H1 (cell line): Measurements from ENCODE around the gene S100P. TPM values are rescaled to one million over a fixed set of nuclear protein-coding genes. Genes with fewer than 3 reads are reported as not detected.

Experiments
- CTCF ChIA-PET: fragments of 300-600 bp; sonication (Branson Sonifier 250); formaldehyde crosslinking; loops from one replicate; lab custom pipeline; 2021; ENCODE audit not compliant: partially characterized antibody; lab: Charles Lee
- POLR2A ChIA-PET: fragments of 300-600 bp; sonication (Branson Sonifier 250); formaldehyde crosslinking; loops from one replicate; lab custom pipeline; 2021; ENCODE audit warnings: inconsistent platforms; ENCODE audit not compliant: partially characterized antibody; lab: Charles Lee
- DNase-seq, 2 experiments: peaks; one replicate each; pipeline versions ENCODE4 v3.0.0 to v3.0.0-alpha.2; 2010 to 2022; ENCODE audit warnings: low spot score in 2 of 2, low read depth in 1 of 2, mixed read lengths in 1 of 2
- FAIRE-seq: peaks from 2 replicates; lab custom pipeline; 2011; peaks lifted over from hg19 to GRCh38; lab: Jason Lieb, UNC
- H2AFZ ChIP-seq: 2 replicates; pipeline ENCODE4 v1.8.1; 2012; ENCODE audit warnings: low read length, inconsistent platforms
- H2AK5ac ChIP-seq: 2 replicates; pipeline ENCODE4 v1.6.1; 2013; ENCODE audit warnings: low read depth, low read length
- H2BK120ac ChIP-seq: replicated peaks from 2 replicates; pipeline ENCODE3; 2013; ENCODE audit warnings: low read depth, low read length, inconsistent platforms
- H2BK12ac ChIP-seq: 2 replicates; pipeline ENCODE4 v1.6.1; 2013; ENCODE audit warnings: low read depth, low read length
- H2BK15ac ChIP-seq: 2 replicates; pipeline ENCODE4 v1.6.1; 2013; ENCODE audit warnings: low read length
- H2BK20ac ChIP-seq: 2 replicates; pipeline ENCODE4 v1.6.1; 2013; ENCODE audit warnings: low read length
- H2BK5ac ChIP-seq: 2 replicates; pipeline ENCODE4 v1.6.1; 2013; ENCODE audit warnings: low read depth, low read length
- H3K14ac ChIP-seq: 2 replicates; pipeline ENCODE4 v1.6.1; 2013; ENCODE audit warnings: inconsistent platforms; ENCODE audit not compliant: insufficient read length
- H3K18ac ChIP-seq: 2 replicates; pipeline ENCODE4 v1.6.1; 2013; ENCODE audit warnings: low read length; ENCODE audit errors: extremely low read depth
- H3K23ac ChIP-seq: 2 replicates; pipeline ENCODE4 v1.6.1; 2013; ENCODE audit warnings: inconsistent platforms; ENCODE audit not compliant: insufficient read length
- H3K23me2 ChIP-seq: 2 replicates; pipeline ENCODE4 v1.6.1; 2013; ENCODE audit warnings: low read depth, low read length
- H3K27ac ChIP-seq: 2 replicates; pipeline ENCODE4 v1.6.1; 2011; ENCODE audit warnings: low read depth, low read length, inconsistent platforms
- H3K27me3 ChIP-seq, 4 experiments: replicated peaks in 1 of 4; 1 replicate in 1 of 4; 2 replicates in 3 of 4; pipeline versions ENCODE4 v1.6.1 to v1.8.1; 2011 to 2013; ENCODE audit warnings: low read length in 3 of 4, mild to moderate bottlenecking in 3 of 4, inconsistent platforms in 2 of 4, mixed read lengths in 2 of 4, moderate library complexity in 1 of 4; ENCODE audit not compliant: control insufficient read depth in 3 of 4, insufficient read depth in 3 of 4; ENCODE audit errors: extremely low read depth in 1 of 4
- H3K36me3 ChIP-seq, 4 experiments: 2 replicates each; pipeline versions ENCODE4 v1.6.1 to v1.8.1; 2011 to 2013; ENCODE audit warnings: mild to moderate bottlenecking in 4 of 4, low read length in 3 of 4, moderate library complexity in 2 of 4, control low read depth in 1 of 4, inconsistent platforms in 1 of 4; ENCODE audit not compliant: insufficient read depth in 4 of 4, control insufficient read depth in 2 of 4
- H3K4ac ChIP-seq: replicated peaks from 2 replicates; pipeline ENCODE3; 2013; ENCODE audit warnings: low read length, low read depth, mixed read lengths, inconsistent platforms; ENCODE audit not compliant: insufficient read length
- H3K4me1 ChIP-seq, 4 experiments: replicated peaks in 1 of 4; 1 replicate in 1 of 4; 2 replicates in 3 of 4; pipeline versions ENCODE4 v1.6.1 to v1.8.1; 2011 to 2013; ENCODE audit warnings: low read length in 3 of 4, inconsistent platforms in 2 of 4, mixed read lengths in 1 of 4; ENCODE audit not compliant: insufficient read depth in 4 of 4, control insufficient read depth in 3 of 4
- H3K4me2 ChIP-seq, 2 experiments: 2 replicates each; pipeline versions ENCODE4 v1.6.1 to v1.8.1; 2011 to 2013; ENCODE audit warnings: low read depth in 2 of 2, low read length in 2 of 2, control low read depth in 1 of 2, inconsistent platforms in 1 of 2, mild to moderate bottlenecking in 1 of 2; ENCODE audit not compliant: insufficient read depth in 1 of 2
- H3K4me3 ChIP-seq, 4 experiments: fragments of 200-600, 300-600 bp in 1 of 4; sonication (generic), shearing (Covaris generic), sonication (Bioruptor Twin) in 1 of 4; 2 replicates each; pipeline versions ENCODE4 v1.5.1 to v1.8.1; 2011 to 2016; ENCODE audit warnings: low read length in 4 of 4, low read depth in 3 of 4, control low read depth in 2 of 4, inconsistent platforms in 2 of 4, mild to moderate bottlenecking in 2 of 4, mixed read lengths in 1 of 4, moderate library complexity in 1 of 4; ENCODE audit not compliant: insufficient read depth in 2 of 4; ENCODE audit errors: extremely low read depth in 1 of 4
- H3K56ac ChIP-seq: replicated peaks from 2 replicates; pipeline ENCODE3; 2013; ENCODE audit warnings: low read depth, mild to moderate bottlenecking, mixed read lengths, low read length, inconsistent platforms; ENCODE audit not compliant: insufficient read length
- H3K79me1 ChIP-seq: 2 replicates; pipeline ENCODE4 v1.6.1; 2013; ENCODE audit warnings: low read depth, low read length, control low read depth
- H3K79me2 ChIP-seq, 2 experiments: 2 replicates each; pipeline versions ENCODE4 v1.6.1 to v1.8.1; 2012 to 2013; ENCODE audit warnings: low read length in 2 of 2, mild to moderate bottlenecking in 2 of 2, inconsistent platforms in 1 of 2; ENCODE audit not compliant: insufficient read depth in 2 of 2, control insufficient read depth in 1 of 2
- H3K9ac ChIP-seq, 4 experiments: replicated peaks in 1 of 4; 1 replicate in 1 of 4; 2 replicates in 3 of 4; pipeline versions ENCODE4 v1.6.1 to v1.8.1; 2011 to 2013; ENCODE audit warnings: low read depth in 3 of 4, low read length in 3 of 4, control low read depth in 2 of 4, mild to moderate bottlenecking in 2 of 4, moderate library complexity in 2 of 4, inconsistent platforms in 1 of 4; ENCODE audit errors: extremely low read depth in 1 of 4
- H3K9me3 ChIP-seq, 2 experiments: 2 replicates each; pipeline versions ENCODE4 v1.6.1 to v1.8.1; 2012 to 2013; ENCODE audit warnings: mild to moderate bottlenecking in 2 of 2, moderate library complexity in 2 of 2, control low read depth in 1 of 2, inconsistent platforms in 1 of 2, low read depth in 1 of 2, low read length in 1 of 2, mixed read lengths in 1 of 2; ENCODE audit not compliant: insufficient read depth in 2 of 2
- H4K20me1 ChIP-seq, 2 experiments: replicated peaks in 1 of 2; 2 replicates each; pipeline versions ENCODE3 to v1.8.1; 2011 to 2013; ENCODE audit warnings: inconsistent platforms in 2 of 2, low read length in 2 of 2, mild to moderate bottlenecking in 1 of 2; ENCODE audit not compliant: insufficient read depth in 2 of 2, control insufficient read depth in 1 of 2
- H4K5ac ChIP-seq: 2 replicates; pipeline ENCODE4 v1.6.1; 2013; ENCODE audit warnings: low read length, low read depth, mixed read lengths, inconsistent platforms; ENCODE audit not compliant: insufficient read length
- H4K8ac ChIP-seq: 2 replicates; pipeline ENCODE4 v1.8.0; 2013; ENCODE audit warnings: mild to moderate bottlenecking, moderate library complexity, low read length, inconsistent platforms; ENCODE audit not compliant: insufficient read depth; ENCODE audit errors: extremely low read depth
- H4K91ac ChIP-seq: replicated peaks from 2 replicates; pipeline ENCODE3; 2013; ENCODE audit warnings: low read length, mixed read lengths, inconsistent platforms; ENCODE audit not compliant: insufficient read length
- CEBPB ChIP-seq: IDR thresholded peaks from 2 replicates; pipeline ENCODE4 v1.6.1; 2012; ENCODE audit warnings: low read depth, low read length
- HDAC2 ChIP-seq, 2 experiments: fragments of 300-600 bp in 1 of 2; sonication (generic) in 1 of 2; IDR thresholded peaks; 2 replicates each; pipeline ENCODE4 v1.6.1; 2011 to 2012; ENCODE audit warnings: low read depth in 2 of 2, low read length in 2 of 2, mild to moderate bottlenecking in 2 of 2, moderate library complexity in 2 of 2, borderline replicate concordance in 1 of 2, inconsistent platforms in 1 of 2
- MAFK ChIP-seq: IDR thresholded peaks from 2 replicates; pipeline ENCODE4 v1.6.1; 2012; ENCODE audit warnings: low read depth, mild to moderate bottlenecking, improper control_type of control experiment, low read length
- POLR2AphosphoS5 ChIP-seq: IDR thresholded peaks from 2 replicates; pipeline ENCODE4 v1.6.1; 2011; ENCODE audit warnings: low read depth, low read length
- RAD21 ChIP-seq, 2 experiments: IDR thresholded peaks in 1 of 2; conservative IDR thresholded peaks in 1 of 2; 2 replicates each; pipeline ENCODE4 v1.6.1; 2011; ENCODE audit warnings: low read depth in 2 of 2, low read length in 2 of 2, improper control_type of control experiment in 1 of 2, inconsistent platforms in 1 of 2, mild to moderate bottlenecking in 1 of 2, moderate library complexity in 1 of 2
- SIX5 ChIP-seq: IDR thresholded peaks from 2 replicates; pipeline ENCODE4 v1.6.1; 2011; ENCODE audit warnings: mild to moderate bottlenecking, low read depth, low read length
- YY1 ChIP-seq: IDR thresholded peaks from 2 replicates; pipeline ENCODE4 v1.6.1; 2011; ENCODE audit warnings: low read depth, mild to moderate bottlenecking, low read length
- WGBS, 2 experiments: shearing (Covaris generic) in 1 of 2; methylation state at CpG; one replicate each; pipeline versions ENCODE4 v1.1.6 to v1.1.7; 2013 to 2015; ENCODE audit warnings: low lambda C conversion rate in 2 of 2, mixed read lengths in 2 of 2, inconsistent platforms in 1 of 2, low coverage in 1 of 2, missing lambda C conversion rate in 1 of 2; ENCODE audit not compliant: insufficient replicate concordance in 2 of 2, insufficient coverage in 1 of 2, insufficient read length in 1 of 2; ENCODE audit errors: extremely low coverage in 1 of 2, missing lambda C conversion rate in 1 of 2; 5-methylcytosine and 5-hydroxymethylcytosine counted together
- polyA plus RNA-seq, 7 experiments: library from polyadenylated mRNA; depleted of rRNA in 3 of 7; stranded (reverse) in 5 of 7; unstranded in 2 of 7; fragments of >200 nt in 5 of 7; fragments of 200-250 nt in 2 of 7; gene quantifications; 1 replicate in 5 of 7; 2 replicates in 1 of 7; 4 replicates in 1 of 7; pipeline versions ENCODE4 v1.2.1 to v1.2.3, GENCODE V29; 2011 to 2013; ENCODE audit warnings: missing spikeins in 2 of 7, mixed read lengths in 2 of 7
- total RNA-seq: library from RNA; stranded (reverse); fragmentation: NEBNext Ultra II Directional; extraction: Animal tissue kit (Norgen Biotek cat#: 25700); gene quantifications from 2 replicates; pipeline ENCODE4 v1.2.1, GENCODE V29; 2021

S100P gene
- total and polyA plus RNA-seq, 2 of the 8 experiments (the other 6 are each of a cell fraction or from before 2014, with no cell fraction given), result not detected

DNA sequence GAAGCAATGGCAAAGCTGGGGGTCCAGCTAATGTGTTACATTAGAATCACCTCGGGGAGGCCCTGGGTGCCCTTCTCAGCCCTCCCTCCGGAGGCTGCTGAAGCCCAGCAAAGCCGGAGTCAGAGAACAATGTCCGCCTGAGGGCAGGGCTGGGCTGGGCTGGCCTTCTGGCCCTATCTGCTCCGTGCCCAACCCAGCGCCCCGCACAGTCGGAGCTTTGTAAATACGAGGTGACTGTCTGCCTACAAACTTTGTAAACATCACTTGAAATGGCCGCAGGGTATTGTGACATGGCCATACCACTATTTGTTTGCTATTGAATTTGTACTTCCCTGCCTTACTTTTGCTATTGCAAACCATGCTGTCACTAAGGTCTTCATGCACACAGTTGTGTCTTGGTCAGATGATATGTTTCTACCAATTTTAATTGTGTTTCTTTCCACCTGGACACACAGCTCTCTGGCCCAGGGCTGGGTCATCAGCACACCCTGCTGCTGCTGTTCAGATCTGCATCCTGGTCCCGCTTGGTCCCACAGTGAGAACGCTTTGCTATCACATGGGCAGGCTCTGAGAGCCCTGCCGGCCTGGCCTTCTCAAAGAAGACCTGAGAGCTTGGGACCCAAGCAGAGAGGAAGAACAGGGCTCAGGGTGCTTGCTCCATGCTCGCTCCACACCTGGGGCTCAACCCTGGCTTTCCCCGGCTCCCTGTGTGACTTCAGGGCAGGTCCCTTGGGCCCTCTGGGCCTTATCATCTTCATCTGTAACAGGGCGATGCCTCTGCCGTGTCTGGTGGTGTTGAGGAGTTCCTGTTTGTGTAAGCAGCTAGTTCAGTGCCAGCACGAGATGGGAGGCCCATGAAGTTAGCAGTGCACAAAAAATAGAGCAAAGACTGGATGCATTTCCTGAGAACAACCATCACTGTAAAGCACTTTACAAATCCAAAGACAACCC is 2.3 kb downstream of the S100P start:
- H3K9me3 ChIP-seq, result no peaks in the 10 kb centered on the region
- no peak overlapping the region for H2BK120ac ChIP-seq
- H2BK20ac ChIP-seq, result no peak overlapping the region
- DNase-seq (no peak), FAIRE-seq (no peak)
- no peaks in the 10 kb centered on the region; a peak in 1 of 7 replicates for H3K4me1 ChIP-seq
- H2AFZ ChIP-seq, result no peak overlapping the region
- H2BK12ac ChIP-seq, result no peak overlapping the region
- H3K56ac ChIP-seq, result no peak overlapping the region
- no peaks in the 10 kb centered on the region for H3K27me3 ChIP-seq
- no peak overlapping the region for H3K14ac ChIP-seq
- H3K27ac ChIP-seq, result no peak overlapping the region
- no peak overlapping the region for H3K4me3 ChIP-seq
- H3K4ac ChIP-seq, result no peak overlapping the region
- H3K79me2 ChIP-seq, result peaks cover 0 to 4% of the 10 kb centered on the region in 2 experiments; a peak in 1 of 4 replicates
- H3K79me1 ChIP-seq, result no peaks in the 10 kb centered on the region
- no peak for TF ChIP-seq MAFK
- TF ChIP-seq HDAC2 (IDR thresholded peaks at IDR 0.05; ENCODE audit: borderline replicate concordance in 1 of 2, low read depth in 2 of 2, low read length in 2 of 2), result no peak
- peak; percentile 37; the same call in 1 of the 2 replicates for TF ChIP-seq CEBPB
- TF ChIP-seq POLR2AphosphoS5, result no peak
- no peak for TF ChIP-seq SIX5
- peak; percentile 9 to 18; a peak in 1 of 4 replicates for TF ChIP-seq RAD21 (IDR thresholded peaks at IDR 0.05 in 1 of 2, conservative IDR thresholded peaks at IDR 0.05 in 1 of 2; ENCODE audit: low read depth in 2 of 2, low read length in 2 of 2)
- no peak for TF ChIP-seq YY1
- H3K9ac ChIP-seq, result no peak overlapping the region
- no peak overlapping the region for H2BK5ac ChIP-seq
- ChIA-PET CTCF (interaction anchor here (0.7 to 2.0 kb wide), 9 partner anchors 8 to 178 kb away, joined by 3 to 11 read pairs (median 4); no protein-coding TSS in a partner anchor), POLR2A (interaction anchor here (1.1 to 1.8 kb wide), 3 partner anchors 12 to 21 kb away, joined by 3 read pairs; no protein-coding TSS in a partner anchor)
- H4K8ac ChIP-seq, result no peak overlapping the region
- H3K36me3 ChIP-seq, result 0 out of 8 replicates have a peak, but pooled peaks cover 0 to 3% (median 0%) of the 10 kb centered on the region in 4 experiments
- no peak overlapping the region for H2BK15ac ChIP-seq
- H4K20me1 ChIP-seq, result peaks cover 0 to 2% of the 10 kb centered on the region in 2 experiments
- no peak overlapping the region for H2AK5ac ChIP-seq
- no peaks in the 10 kb centered on the region for H3K23me2 ChIP-seq
- no peak overlapping the region for H4K5ac ChIP-seq
- H3K18ac ChIP-seq, result no peak overlapping the region
- no peak overlapping the region for H4K91ac ChIP-seq
- WGBS, 2 experiments, result 86% methylated on average over 18 of the region's 18 CpGs; no CpG with 5 or more reads in 1 of the 2 experiments
- no peak overlapping the region for H3K4me2 ChIP-seq
- no peak overlapping the region for H3K23ac ChIP-seq
